SH-SY5Y (cell line): Measurements from ENCODE around the gene ELF4.

ENCODE experiments used
- GATA2 ChIP-seq: IDR thresholded peaks from 2 replicates; pipeline ENCODE4 v1.6.1; 2011; ENCODE audit warnings: mild to moderate bottlenecking, low read depth, low read length
- GATA3 ChIP-seq: IDR thresholded peaks from 2 replicates; pipeline ENCODE4 v1.6.1; 2011; ENCODE audit warnings: low read depth, mild to moderate bottlenecking, low read length, moderate library complexity

- TF ChIP-seq GATA2 (no peak), GATA3 (no peak)
Observed at GRCh38 chrX:130048686-130049222, 61.5 kb downstream of the ELF4 start.
